ENCODE measurements around the gene SH3YL1.

Gene SH3YL1

GRCh38 chr2:263774-264492 lies at the start of gene SH3YL1:
Gene SH3YL1, minus strand, starts transcription at chr2:264032. Its CDS starts 48 bp downstream, at chr2:263984.
- no peak for DNase-seq (ENCODE audit: low read depth in 2 of 2)

GRCh38 chr2:310994-311393 lies 47.2 kb upstream of the SH3YL1 start:
- DNase-seq (ENCODE audit: low read depth in 2 of 2): no peak

GRCh38 chr2:309954-310510 lies 46.2 kb upstream of the SH3YL1 start:
- no peak for DNase-seq (ENCODE audit: low read depth in 2 of 2)

GRCh38 chr2:309148-309953 lies 45.5 kb upstream of the SH3YL1 start:
- DNase-seq (ENCODE audit: low read depth in 2 of 2): no peak

GRCh38 chr2:305366-305765 lies 41.5 kb upstream of the SH3YL1 start:
- no peak for DNase-seq (ENCODE audit: low read depth in 2 of 2)

GRCh38 chr2:296354-296753 lies 32.5 kb upstream of the SH3YL1 start:
- DNase-seq (ENCODE audit: low read depth in 2 of 2): no peak

- no peak for DNase-seq (ENCODE audit: low read depth in 2 of 2)
Measured at GRCh38 chr2:295090-295489, 31.3 kb upstream of the SH3YL1 start.

- peak; percentile 13 to 18 for DNase-seq (ENCODE audit: low read depth in 2 of 2)
Measured at GRCh38 chr2:290090-290722, 26.4 kb upstream of the SH3YL1 start.

GRCh38 chr2:289362-290089 lies 25.7 kb upstream of the SH3YL1 start:
- no peak for DNase-seq (ENCODE audit: low read depth in 2 of 2)

- DNase-seq (ENCODE audit: low read depth in 2 of 2): no peak
Measured at GRCh38 chr2:288758-289361, 25.0 kb upstream of the SH3YL1 start.

- no peak for DNase-seq (ENCODE audit: low read depth in 2 of 2)
Measured at GRCh38 chr2:287911-288757, 24.3 kb upstream of the SH3YL1 start, which contains the start of gene ALKAL2. Gene ALKAL2, minus strand, starts transcription at chr2:288091. Its CDS starts 256 bp downstream, at chr2:287835.

GRCh38 chr2:287471-287885 lies 23.6 kb upstream of the SH3YL1 start:
- DNase-seq (ENCODE audit: low read depth in 2 of 2): no peak

- no peak for DNase-seq (ENCODE audit: low read depth in 2 of 2)
Measured at GRCh38 chr2:286774-287392, 23.1 kb upstream of the SH3YL1 start.

- DNase-seq (ENCODE audit: low read depth in 2 of 2): no peak
Measured at GRCh38 chr2:286035-286434, 22.2 kb upstream of the SH3YL1 start.

GRCh38 chr2:285531-285930 lies 21.7 kb upstream of the SH3YL1 start:
- peak; percentile 43 to 44 for DNase-seq (ENCODE audit: low read depth in 2 of 2)

GRCh38 chr2:284896-285492 lies 21.2 kb upstream of the SH3YL1 start:
- no peak for DNase-seq (ENCODE audit: low read depth in 2 of 2)

GRCh38 chr2:283996-284794 lies 20.4 kb upstream of the SH3YL1 start:
- DNase-seq (ENCODE audit: low read depth in 2 of 2): peak in 1 of 2 experiments; percentile 1

All from fibroblast of skin of left biceps (primary cell).